ENCODE measurements around the gene F11R.

Gene F11R

GRCh38 chr1:161046605-161047228 is 25.8 kb upstream of the F11R start:
- TF ChIP-seq GATA2 (IDR thresholded peaks at IDR 0.05; ENCODE audit: low read depth, low read length) (no peak), GATA3 (IDR thresholded peaks at IDR 0.05; ENCODE audit: low read depth, low read length) (no peak)

- TF ChIP-seq GATA2 (IDR thresholded peaks at IDR 0.05; ENCODE audit: low read depth, low read length) = peak; percentile 38
- no peak for TF ChIP-seq GATA3 (IDR thresholded peaks at IDR 0.05; ENCODE audit: low read depth, low read length)
Observed at GRCh38 chr1:161045736-161046604, 25.0 kb upstream of the F11R start, which contains the start of gene USF1. Gene USF1, minus strand, starts transcription at chr1:161045977. Its CDS starts 2,702 bp downstream, at chr1:161043275.

- TF ChIP-seq GATA2 (IDR thresholded peaks at IDR 0.05; ENCODE audit: low read depth, low read length) = no peak
- no peak for TF ChIP-seq GATA3 (IDR thresholded peaks at IDR 0.05; ENCODE audit: low read depth, low read length)
Observed at GRCh38 chr1:161044908-161045735, 24.2 kb upstream of the F11R start.

GRCh38 chr1:161044535-161044907 is 23.6 kb upstream of the F11R start:
- TF ChIP-seq GATA2 (IDR thresholded peaks at IDR 0.05; ENCODE audit: low read depth, low read length) = no peak
- no peak for TF ChIP-seq GATA3 (IDR thresholded peaks at IDR 0.05; ENCODE audit: low read depth, low read length)

GRCh38 chr1:161039546-161039945 is 18.6 kb upstream of the F11R start:
- no peak for TF ChIP-seq GATA2 (IDR thresholded peaks at IDR 0.05; ENCODE audit: low read depth, low read length)

GRCh38 chr1:161039154-161039545 is 18.2 kb upstream of the F11R start:
- TF ChIP-seq GATA2 (IDR thresholded peaks at IDR 0.05; ENCODE audit: low read depth, low read length) = no peak
- no peak for TF ChIP-seq GATA3 (IDR thresholded peaks at IDR 0.05; ENCODE audit: low read depth, low read length)

GRCh38 chr1:161038523-161039153 is 17.7 kb upstream of the F11R start, which contains the start of gene TSTD1:
Gene TSTD1, minus strand, starts transcription at chr1:161038964. Its CDS starts 75 bp downstream, at chr1:161038889.
- TF ChIP-seq GATA2 (IDR thresholded peaks at IDR 0.05; ENCODE audit: low read depth, low read length) (no peak), GATA3 (IDR thresholded peaks at IDR 0.05; ENCODE audit: low read depth, low read length) (no peak)

- TF ChIP-seq GATA3 (IDR thresholded peaks at IDR 0.05; ENCODE audit: low read depth, low read length) (no peak), GATA2 (IDR thresholded peaks at IDR 0.05; ENCODE audit: low read depth, low read length) (no peak)
Observed at GRCh38 chr1:161037661-161038522, 16.9 kb upstream of the F11R start.

- TF ChIP-seq GATA2 (IDR thresholded peaks at IDR 0.05; ENCODE audit: low read depth, low read length) = no peak
- TF ChIP-seq GATA3 (IDR thresholded peaks at IDR 0.05; ENCODE audit: low read depth, low read length) = no peak
Observed at GRCh38 chr1:161033751-161034150, 12.8 kb upstream of the F11R start.

GRCh38 chr1:161032409-161032808 is 11.5 kb upstream of the F11R start:
- TF ChIP-seq GATA2 (IDR thresholded peaks at IDR 0.05; ENCODE audit: low read depth, low read length) (no peak), GATA3 (IDR thresholded peaks at IDR 0.05; ENCODE audit: low read depth, low read length) (no peak)

GRCh38 chr1:161031874-161032273 is 10.9 kb upstream of the F11R start:
- TF ChIP-seq GATA2 (IDR thresholded peaks at IDR 0.05; ENCODE audit: low read depth, low read length) = no peak
- TF ChIP-seq GATA3 (IDR thresholded peaks at IDR 0.05; ENCODE audit: low read depth, low read length) = no peak

- TF ChIP-seq GATA2 (IDR thresholded peaks at IDR 0.05; ENCODE audit: low read depth, low read length) (no peak), GATA3 (IDR thresholded peaks at IDR 0.05; ENCODE audit: low read depth, low read length) (no peak)
Observed at GRCh38 chr1:161021970-161022353, 1.0 kb upstream of the F11R start.

All from SH-SY5Y (cell line).